Measurements from ENCODE around the gene HLTF.

HLTF gene

GRCh38 chr3:149089395-149089794 is 3.1 kb upstream of the HLTF start:
- DNase-seq (ENCODE audit: low read depth, low spot score), result no peak

- DNase-seq (ENCODE audit: low read depth, low spot score), result no peak
Observed at GRCh38 chr3:149087208-149087607, 875 bp upstream of the HLTF start.

- peak; percentile 33 for DNase-seq (ENCODE audit: low read depth, low spot score)
Observed at GRCh38 chr3:149085828-149086231, 503 bp downstream of the HLTF start.

GRCh38 chr3:149081772-149082171 is 4.6 kb downstream of the HLTF start:
- DNase-seq (ENCODE audit: low read depth, low spot score), result no peak

- no peak for DNase-seq (ENCODE audit: low read depth, low spot score)
Observed at GRCh38 chr3:149080699-149081091, 5.6 kb downstream of the HLTF start.

GRCh38 chr3:149080011-149080698 is 6.2 kb downstream of the HLTF start:
- DNase-seq (ENCODE audit: low read depth, low spot score), result no peak

GRCh38 chr3:149077628-149078027 is 8.7 kb downstream of the HLTF start:
- DNase-seq (ENCODE audit: low read depth, low spot score), result no peak

- no peak for DNase-seq (ENCODE audit: low read depth, low spot score)
Observed at GRCh38 chr3:149067883-149068282, 18.4 kb downstream of the HLTF start.

GRCh38 chr3:149061776-149062175 is 24.6 kb downstream of the HLTF start:
- DNase-seq (ENCODE audit: low read depth, low spot score), result no peak

- no peak for DNase-seq (ENCODE audit: low read depth, low spot score)
Observed at GRCh38 chr3:149058602-149059001, 27.7 kb downstream of the HLTF start.

- DNase-seq (ENCODE audit: low read depth, low spot score), result no peak
Observed at GRCh38 chr3:149058198-149058597, 28.1 kb downstream of the HLTF start.

- DNase-seq (ENCODE audit: low read depth, low spot score), result no peak
Observed at GRCh38 chr3:149055575-149055974, 30.8 kb downstream of the HLTF start.

GRCh38 chr3:149044339-149045083 is 41.8 kb downstream of the HLTF start:
- DNase-seq (ENCODE audit: low read depth, low spot score), result no peak

GRCh38 chr3:149042789-149043386 is 43.4 kb downstream of the HLTF start:
- no peak for DNase-seq (ENCODE audit: low read depth, low spot score)

GRCh38 chr3:149038322-149038721 is 48.0 kb downstream of the HLTF start:
- no peak for DNase-seq (ENCODE audit: low read depth, low spot score)

GRCh38 chr3:149037684-149038083 is 48.6 kb downstream of the HLTF start:
- DNase-seq (ENCODE audit: low read depth, low spot score), result no peak

- DNase-seq (ENCODE audit: low read depth, low spot score), result no peak
Observed at GRCh38 chr3:149031096-149031495, 55.2 kb downstream of the HLTF start.

GRCh38 chr3:149026718-149027117 is 59.6 kb downstream of the HLTF start:
- DNase-seq (ENCODE audit: low read depth, low spot score), result no peak

GRCh38 chr3:149023951-149024350 is 62.4 kb downstream of the HLTF start:
- no peak for DNase-seq (ENCODE audit: low read depth, low spot score)

- peak; percentile 28 for DNase-seq (ENCODE audit: low read depth, low spot score)
Observed at GRCh38 chr3:149021830-149022229, 64.5 kb downstream of the HLTF start.

GRCh38 chr3:149020839-149021252 is 65.5 kb downstream of the HLTF start:
- peak; percentile 83 for DNase-seq (ENCODE audit: low read depth, low spot score)

- no peak for DNase-seq (ENCODE audit: low read depth, low spot score)
Observed at GRCh38 chr3:149020196-149020838, 66.0 kb downstream of the HLTF start.
